H9 (cell line): Measurements from ENCODE around the gene MRC1. TPM values are rescaled to one million over a fixed set of nuclear protein-coding genes. Genes with fewer than 3 reads are reported as not detected.

Experiments used
- DNase-seq: peaks from one replicate; pipeline ENCODE4 v3.0.0-alpha.2; 2017
- H2AFZ ChIP-seq: one replicate; pipeline ENCODE4 v1.6.1; 2013; ENCODE audit warnings: mild to moderate bottlenecking, low read length, control low read depth, moderate library complexity
- H2AK5ac ChIP-seq: 2 replicates; pipeline ENCODE4 v1.6.1; 2013; ENCODE audit warnings: low read length, control low read depth, mixed read lengths; ENCODE audit not compliant: insufficient read length
- H2BK120ac ChIP-seq: one replicate; pipeline ENCODE4 v1.6.1; 2013; ENCODE audit warnings: low read depth, mild to moderate bottlenecking, low read length, control low read depth, inconsistent platforms; ENCODE audit not compliant: poor library complexity, severe bottlenecking
- H2BK12ac ChIP-seq: 2 replicates; pipeline ENCODE4 v1.6.1; 2013; ENCODE audit warnings: low read length, control low read depth, mixed read lengths, low read depth; ENCODE audit not compliant: insufficient read length
- H2BK15ac ChIP-seq: 2 replicates; pipeline ENCODE4 v1.6.1; 2013; ENCODE audit warnings: low read depth, low read length, control low read depth
- H2BK20ac ChIP-seq: one replicate; pipeline ENCODE4 v1.6.1; 2013; ENCODE audit warnings: low read depth, mild to moderate bottlenecking, low read length, control low read depth, inconsistent platforms; ENCODE audit not compliant: poor library complexity, severe bottlenecking
- H2BK5ac ChIP-seq: 2 replicates; pipeline ENCODE4 v1.6.1; 2013; ENCODE audit warnings: low read length, control low read depth, mixed read lengths; ENCODE audit not compliant: insufficient read length
- H3K14ac ChIP-seq: 2 replicates; pipeline ENCODE4 v1.6.1; 2013; ENCODE audit warnings: low read length, control low read depth; ENCODE audit not compliant: insufficient read depth
- H3K18ac ChIP-seq: 2 replicates; pipeline ENCODE4 v1.6.1; 2013; ENCODE audit warnings: low read depth, mild to moderate bottlenecking, mixed read lengths, low read length, control low read depth; ENCODE audit not compliant: insufficient read length
- H3K23ac ChIP-seq: 2 replicates; pipeline ENCODE4 v1.6.1; 2013; ENCODE audit warnings: low read length, control low read depth, mixed read lengths, low read depth; ENCODE audit not compliant: insufficient read length
- H3K23me2 ChIP-seq: 2 replicates; pipeline ENCODE4 v1.6.1; 2013; ENCODE audit warnings: low read depth, mild to moderate bottlenecking, mixed read lengths, low read length, control low read depth; ENCODE audit not compliant: insufficient read length, poor library complexity, severe bottlenecking
- H3K27ac ChIP-seq: 2 replicates; pipeline ENCODE4 v1.5.1; 2013; ENCODE audit warnings: low read length, control low read depth, mixed read lengths, low read depth; ENCODE audit not compliant: insufficient read length
- H3K27me3 ChIP-seq: 2 replicates; pipeline ENCODE4 v1.6.1; 2013; ENCODE audit warnings: low read length, control low read depth, inconsistent platforms; ENCODE audit not compliant: insufficient read depth
- H3K4ac ChIP-seq: 2 replicates; pipeline ENCODE4 v1.6.1; 2013; ENCODE audit warnings: low read depth, mild to moderate bottlenecking, control low read depth, inconsistent platforms, low read length, moderate library complexity
- H3K4me1 ChIP-seq: 2 replicates; pipeline ENCODE4 v1.6.1; 2013; ENCODE audit warnings: low read length, control low read depth, inconsistent platforms; ENCODE audit not compliant: insufficient read depth
- H3K4me2 ChIP-seq: 2 replicates; pipeline ENCODE4 v1.6.1; 2013; ENCODE audit warnings: low read length, control low read depth, mixed read lengths; ENCODE audit not compliant: insufficient read length, insufficient read depth
- H3K56ac ChIP-seq: 2 replicates; pipeline ENCODE4 v1.6.1; 2013; ENCODE audit warnings: low read depth, mild to moderate bottlenecking, mixed read lengths, low read length, control low read depth; ENCODE audit not compliant: insufficient read length
- H3K79me1 ChIP-seq: 2 replicates; pipeline ENCODE4 v1.6.1; 2013; ENCODE audit warnings: low read depth, mild to moderate bottlenecking, moderate library complexity, low read length, control low read depth, inconsistent platforms; ENCODE audit not compliant: insufficient read depth, poor library complexity, severe bottlenecking
- H3K79me2 ChIP-seq: 2 replicates; pipeline ENCODE4 v1.6.1; 2013; ENCODE audit warnings: low read length, control low read depth, inconsistent platforms; ENCODE audit not compliant: insufficient read depth
- H3K9ac ChIP-seq: 2 replicates; pipeline ENCODE4 v1.6.1; 2013; ENCODE audit warnings: low read length, control low read depth, mixed read lengths; ENCODE audit not compliant: insufficient read length; ENCODE audit errors: extremely low read depth
- H3K9me3 ChIP-seq: one replicate; pipeline ENCODE4 v1.6.1; 2013; ENCODE audit warnings: low read depth, low read length, inconsistent platforms; ENCODE audit not compliant: control insufficient read depth
- H3T11ph ChIP-seq: one replicate; pipeline ENCODE4 v1.6.1; 2013; ENCODE audit warnings: mild to moderate bottlenecking, low read length, control low read depth, inconsistent platforms
- H4K20me1 ChIP-seq: one replicate; pipeline ENCODE4 v1.6.1; 2013; ENCODE audit not compliant: control insufficient read depth, insufficient read length, insufficient read depth
- H4K5ac ChIP-seq: 2 replicates; pipeline ENCODE4 v1.6.1; 2013; ENCODE audit warnings: low read depth, mild to moderate bottlenecking, mixed read lengths, low read length, control low read depth; ENCODE audit not compliant: insufficient read length
- H4K8ac ChIP-seq: replicated peaks from 2 replicates; pipeline ENCODE4 v1.6.1; 2013; ENCODE audit warnings: low read length, control low read depth, mixed read lengths, low read depth; ENCODE audit not compliant: insufficient read length
- H4K91ac ChIP-seq: 2 replicates; pipeline ENCODE4 v1.6.1; 2013; ENCODE audit warnings: low read depth, mild to moderate bottlenecking, moderate library complexity, mixed read lengths, low read length, control low read depth; ENCODE audit not compliant: insufficient read length
- H3K27ac Mint-ChIP-seq, 3 experiments: 2 replicates in 2 of 3; 3 replicates in 1 of 3; pipeline ENCODE4 v1.8.0; 2020 to 2021; ENCODE audit warnings: mixed read lengths in 3 of 3, mild to moderate bottlenecking in 1 of 3, moderate library complexity in 1 of 3
- H3K27me3 Mint-ChIP-seq: 2 replicates; pipeline ENCODE4 v1.8.0; 2021; ENCODE audit warnings: low read depth, mild to moderate bottlenecking, moderate library complexity, mixed read lengths
- H3K36me3 Mint-ChIP-seq, 3 experiments: 2 replicates in 2 of 3; 3 replicates in 1 of 3; pipeline ENCODE4 v1.8.0; 2020 to 2021; ENCODE audit warnings: low read depth in 3 of 3, mixed read lengths in 3 of 3; ENCODE audit not compliant: insufficient read depth in 1 of 3
- H3K4me1 Mint-ChIP-seq, 2 experiments: 2 replicates each; pipeline ENCODE4 v1.8.0; 2020; ENCODE audit warnings: mixed read lengths in 2 of 2
- H3K4me3 Mint-ChIP-seq, 2 experiments: 2 replicates in 1 of 2; 3 replicates in 1 of 2; pipeline ENCODE4 v1.8.0; 2020 to 2021; ENCODE audit warnings: mild to moderate bottlenecking in 2 of 2, mixed read lengths in 2 of 2, moderate library complexity in 1 of 2
- H3K9me3 Mint-ChIP-seq, 2 experiments: 2 replicates in 1 of 2; 3 replicates in 1 of 2; pipeline ENCODE4 v1.8.0; 2020; ENCODE audit warnings: mild to moderate bottlenecking in 2 of 2, mixed read lengths in 2 of 2, moderate library complexity in 1 of 2
- CTCF ChIP-seq: fragments of 200-600 bp; sonication (generic); conservative IDR thresholded peaks from 3 replicates; pipeline ENCODE4 v1.8.0; 2021; ENCODE audit warnings: antibody characterized with exemption, mild to moderate bottlenecking
- whole genome bisulfite sequencing: extraction: QIAGEN DNeasy Blood & Tissue Kit; methylation state at CpG from one replicate; pipeline ENCODE4 v1.1.7; 2013; ENCODE audit warnings: missing lambda C conversion rate, low lambda C conversion rate, mixed read lengths; ENCODE audit not compliant: insufficient read length; ENCODE audit errors: extremely low coverage; 5-methylcytosine and 5-hydroxymethylcytosine counted together
- total RNA-seq: library from RNA; stranded (reverse); gene quantifications from 2 replicates; pipeline ENCODE4 v1.2.1, GENCODE V29; 2021

Gene MRC1
- total RNA-seq, 1 experiment from 2014 or later: not detected

GRCh38 chr10:17841050-17841449, 31.9 kb downstream of the MRC1 start:
- H2BK15ac ChIP-seq: no peak overlapping the region
- Mint-ChIP-seq H3K9me3 (no peaks in the 10 kb centered on the region), H3K4me3 (no peak overlapping the region), H3K36me3 (no peaks in the 10 kb centered on the region), H3K27ac (no peak overlapping the region), H3K4me1 (peaks cover 0 to 5% of the 10 kb centered on the region in 2 experiments; a peak in 2 of 4 replicates), H3K27me3 (peaks cover 2% of the 10 kb centered on the region; the same call in 1 of the 2 replicates)
- no peak overlapping the region for H4K8ac ChIP-seq
- H3K79me1 ChIP-seq: no peaks in the 10 kb centered on the region
- H4K91ac ChIP-seq: no peak overlapping the region
- no peaks in the 10 kb centered on the region for H3K79me2 ChIP-seq
- no peaks in the 10 kb centered on the region for H3K23me2 ChIP-seq
- H3K27ac ChIP-seq: no peak overlapping the region
- TF ChIP-seq CTCF: no peak
- no peak overlapping the region for H2AFZ ChIP-seq
- no peak overlapping the region for H3K18ac ChIP-seq
- no peak overlapping the region for H3K14ac ChIP-seq
- H4K5ac ChIP-seq: no peak overlapping the region
- no peaks in the 10 kb centered on the region for H3K9me3 ChIP-seq
- DNase-seq: no peak
- H2BK120ac ChIP-seq: no peak overlapping the region
- no peak overlapping the region for H3K56ac ChIP-seq
- H3K4ac ChIP-seq: no peak overlapping the region
- no peak overlapping the region for H3K23ac ChIP-seq
- H3T11ph ChIP-seq: no peak overlapping the region
- no peak overlapping the region for H3K9ac ChIP-seq
- no peaks in the 10 kb centered on the region for H3K4me1 ChIP-seq
- H2AK5ac ChIP-seq: no peak overlapping the region
- H3K27me3 ChIP-seq: no peaks in the 10 kb centered on the region
- H2BK12ac ChIP-seq: no peak overlapping the region
- no peak overlapping the region for H2BK20ac ChIP-seq
- no CpG with 5 or more reads among the region's 1 CpG for WGBS
- H2BK5ac ChIP-seq: no peak overlapping the region
- no peak overlapping the region for H3K4me2 ChIP-seq
- no peaks in the 10 kb centered on the region for H4K20me1 ChIP-seq
